ENCODE data around the gene PHLDB1.

DNA sequence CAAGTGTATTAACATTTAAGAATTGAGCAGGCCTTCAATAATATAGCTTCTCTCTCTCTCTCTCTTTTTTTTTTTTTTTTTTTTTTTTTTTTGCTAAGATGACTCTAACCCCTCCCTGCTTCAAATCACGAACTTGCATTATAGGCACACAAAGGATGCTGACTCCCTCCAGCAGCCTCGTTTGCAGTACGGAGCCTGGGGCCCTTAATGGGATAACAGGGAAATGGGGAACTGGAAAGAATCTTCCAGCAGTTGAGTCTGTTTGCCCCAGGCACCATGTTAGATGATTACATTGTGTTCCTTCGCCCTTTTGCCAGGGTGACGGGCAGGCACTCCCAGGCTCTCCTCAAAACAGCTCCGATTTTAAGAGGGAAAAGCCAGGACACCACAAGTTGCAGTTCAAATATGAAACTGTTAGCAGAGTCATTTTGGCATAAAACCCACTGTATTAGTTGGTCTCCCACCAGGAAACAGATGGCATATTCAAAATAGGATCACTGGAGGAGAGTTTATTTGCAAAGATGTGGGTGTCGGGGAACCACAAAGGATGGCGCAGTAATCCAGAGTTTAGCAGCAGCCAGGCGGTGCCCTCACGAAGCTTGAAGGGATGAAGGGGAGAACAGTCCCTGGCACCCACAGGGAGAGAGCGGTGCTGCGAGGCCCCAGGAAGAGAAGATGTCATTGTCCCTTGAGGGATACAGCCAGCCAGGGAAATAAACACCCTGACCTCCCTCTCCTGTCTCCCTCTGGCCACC, 98.6 kb downstream of the PHLDB1 start:
- TF ChIP-seq TEAD4 (IDR thresholded peaks at IDR 0.05) (no peak), EGR1 (IDR thresholded peaks at IDR 0.05) (no peak), YY1 (IDR thresholded peaks at IDR 0.05; ENCODE audit: low read depth) (no peak), TCF12 (IDR thresholded peaks at IDR 0.05; ENCODE audit: low read depth) (no peak), ZBTB7A (IDR thresholded peaks at IDR 0.05; ENCODE audit: low read depth) (no peak), CREB1 (IDR thresholded peaks at IDR 0.05; ENCODE audit: low read depth) (no peak), TAF1 (IDR thresholded peaks at IDR 0.05; ENCODE audit: low read depth) (no peak), EP300 (IDR thresholded peaks at IDR 0.05; ENCODE audit: borderline replicate concordance) (no peak), RAD21 (IDR thresholded peaks at IDR 0.05; ENCODE audit: low read depth) (no peak), CEBPB (IDR thresholded peaks at IDR 0.05) (no peak), REST (IDR thresholded peaks at IDR 0.05; ENCODE audit: low read depth) (no peak), MAX (IDR thresholded peaks at IDR 0.05) (no peak)
